Activated naive CD4-positive, alpha-beta T cell treated with anti-CD3 and anti-CD28 coated beads, Interleukin-2, amount 50 U/mL, for 24 hours (primary cell): ENCODE data around the gene NGDN.

Source experiments
- H3K27ac Mint-ChIP-seq: one replicate; pipeline ENCODE4 v1.8.0; 2021; ENCODE audit warnings: mild to moderate bottlenecking, mixed read lengths
- H3K27me3 Mint-ChIP-seq: one replicate; pipeline ENCODE4 v1.8.0; 2021; ENCODE audit warnings: mixed read lengths
- H3K36me3 Mint-ChIP-seq: one replicate; pipeline ENCODE4 v1.8.0; 2021; ENCODE audit warnings: mixed read lengths
- H3K4me1 Mint-ChIP-seq: one replicate; pipeline ENCODE4 v1.8.0; 2021; ENCODE audit warnings: mixed read lengths
- H3K4me3 Mint-ChIP-seq: one replicate; pipeline ENCODE4 v1.8.0; 2021; ENCODE audit warnings: mild to moderate bottlenecking, mixed read lengths
- H3K9me3 Mint-ChIP-seq: one replicate; pipeline ENCODE4 v1.8.0; 2021; ENCODE audit warnings: mixed read lengths

The NGDN gene

DNA sequence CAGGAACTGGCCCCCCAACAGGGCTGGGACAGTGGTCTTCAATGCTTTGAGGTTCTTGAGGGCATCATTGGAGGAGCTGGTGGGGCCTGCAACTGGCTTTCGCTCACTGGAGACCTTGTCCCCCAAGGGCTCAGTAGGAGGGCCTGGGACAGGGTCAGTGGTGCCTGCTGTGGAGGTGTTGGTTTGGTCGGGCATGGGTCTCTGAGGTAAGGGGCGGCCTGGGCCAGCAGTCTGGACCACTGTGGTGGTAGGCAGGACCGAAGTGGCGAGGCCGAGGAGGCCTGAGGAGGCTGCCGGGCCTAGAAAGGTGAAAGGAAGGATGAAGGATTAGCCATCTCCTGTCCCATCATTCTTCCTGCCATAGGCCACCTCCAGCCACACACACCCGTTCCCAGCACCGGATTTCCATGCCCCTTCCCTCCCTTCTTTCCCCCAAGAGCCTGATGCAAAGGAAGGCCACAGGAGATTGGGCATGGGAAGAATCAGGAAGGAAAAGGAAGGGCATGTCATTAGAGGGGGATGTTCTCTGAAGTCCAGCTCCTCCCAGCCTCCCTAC is 53.2 kb downstream of the NGDN start:
- Mint-ChIP-seq H3K36me3 (no peaks in the 10 kb centered on the region), H3K27me3 (no peaks in the 10 kb centered on the region), H3K27ac (no peak overlapping the region), H3K4me1 (no peaks in the 10 kb centered on the region), H3K9me3 (no peaks in the 10 kb centered on the region), H3K4me3 (no peak overlapping the region)

DNA sequence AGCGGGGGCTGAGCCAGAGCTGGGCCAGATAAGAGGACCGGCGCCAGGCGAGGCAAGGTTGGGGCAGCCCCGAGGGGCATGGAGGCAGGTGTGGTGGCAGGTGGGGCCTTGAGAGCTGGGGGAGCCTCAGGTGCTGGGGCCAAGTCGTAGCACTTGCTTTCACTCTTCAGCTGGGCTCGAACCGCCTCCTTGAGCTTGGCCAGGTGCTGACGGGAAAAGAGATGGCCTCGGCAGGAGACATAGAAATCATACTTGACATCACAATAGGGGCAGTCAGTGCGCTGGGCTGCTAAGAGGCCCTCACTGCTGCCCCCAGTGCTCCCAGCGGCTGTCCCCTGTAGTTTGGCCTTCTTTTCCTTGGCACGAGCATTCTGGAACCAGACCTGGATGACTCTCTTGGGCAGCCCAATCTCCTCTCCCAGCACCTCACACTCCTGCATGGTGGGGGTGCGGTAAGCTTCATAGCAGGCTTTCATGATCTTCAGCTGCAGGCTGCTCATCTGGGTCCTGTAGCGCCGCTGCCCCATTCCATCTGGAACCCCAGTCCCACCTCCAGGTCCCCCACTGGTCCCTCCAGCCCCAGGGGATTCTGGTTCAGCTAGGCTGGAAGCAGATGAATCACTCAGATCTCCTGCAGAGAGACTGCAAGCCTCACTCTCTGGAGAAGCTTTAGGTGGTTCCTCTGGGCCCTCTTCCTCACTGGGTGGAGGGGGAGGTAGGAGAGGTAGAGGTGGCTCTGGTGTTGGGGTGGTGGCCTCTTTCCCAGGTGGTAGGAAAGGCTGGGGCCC is 53.9 kb downstream of the NGDN start:
- Mint-ChIP-seq H3K9me3 (no peaks in the 10 kb centered on the region), H3K4me3 (no peak overlapping the region), H3K27me3 (no peaks in the 10 kb centered on the region), H3K4me1 (no peaks in the 10 kb centered on the region), H3K27ac (no peak overlapping the region), H3K36me3 (no peaks in the 10 kb centered on the region)

DNA sequence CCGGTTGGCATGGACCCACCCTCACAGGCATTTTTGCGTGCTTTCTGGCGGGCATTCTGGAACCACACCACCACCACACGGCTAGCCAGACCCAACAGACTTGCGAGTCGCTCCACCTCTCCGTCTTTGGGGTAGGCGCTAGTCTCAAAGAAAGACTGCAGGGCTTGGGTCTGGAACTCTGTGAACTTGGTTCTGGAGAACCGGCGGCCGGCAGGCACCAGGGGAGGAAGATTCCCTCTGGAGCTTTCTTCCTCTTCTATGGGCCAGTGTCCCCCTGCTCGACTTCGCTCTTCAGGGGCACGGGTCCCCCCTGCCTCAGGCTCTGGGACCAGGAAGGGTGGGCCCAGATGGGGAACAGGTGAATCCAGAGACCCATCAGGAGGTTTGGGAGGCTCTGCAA is 55.5 kb downstream of the NGDN start:
- Mint-ChIP-seq H3K36me3 (no peaks in the 10 kb centered on the region), H3K4me3 (no peak overlapping the region), H3K27ac (no peak overlapping the region), H3K4me1 (peaks cover under 1% of the 10 kb centered on the region), H3K9me3 (no peaks in the 10 kb centered on the region), H3K27me3 (no peaks in the 10 kb centered on the region)

DNA sequence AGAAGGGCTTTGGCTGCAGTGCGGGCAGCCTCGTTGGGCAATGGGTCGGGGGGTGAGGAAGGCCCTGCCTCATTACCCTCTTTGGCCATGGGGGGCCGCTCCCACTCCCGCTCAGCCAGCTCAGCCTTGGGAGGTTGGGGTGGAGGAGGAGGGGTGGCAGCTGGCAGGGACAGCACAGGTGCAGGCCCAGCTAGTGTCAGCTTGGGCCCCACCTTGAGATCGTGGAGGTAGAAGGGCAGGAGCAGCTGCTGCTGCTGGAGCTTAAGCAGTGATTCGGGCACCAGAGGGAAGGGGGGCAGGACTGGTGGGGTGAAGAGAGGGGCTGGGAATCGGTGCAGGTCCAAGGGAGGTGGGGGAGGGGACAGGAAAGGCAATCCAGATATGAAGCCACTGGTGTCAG is 56.1 kb downstream of the NGDN start:
- no peaks in the 10 kb centered on the region for H3K9me3 Mint-ChIP-seq
- H3K4me1 Mint-ChIP-seq, result peaks cover 7% of the 10 kb centered on the region
- no peaks in the 10 kb centered on the region for H3K27me3 Mint-ChIP-seq
- H3K36me3 Mint-ChIP-seq, result no peaks in the 10 kb centered on the region
- H3K27ac Mint-ChIP-seq, result no peak overlapping the region
- H3K4me3 Mint-ChIP-seq, result no peak overlapping the region
